ENCODE data around the gene BRIP1. TPM values are rescaled to one million over a fixed set of nuclear protein-coding genes. Genes with fewer than 3 reads are reported as not detected.

Gene BRIP1
- total and polyA plus RNA-seq, 2 donors (not counting 3 experiments of a cell fraction or from before 2014, with no cell fraction given): 1.8 to 12.1 TPM

DNA sequence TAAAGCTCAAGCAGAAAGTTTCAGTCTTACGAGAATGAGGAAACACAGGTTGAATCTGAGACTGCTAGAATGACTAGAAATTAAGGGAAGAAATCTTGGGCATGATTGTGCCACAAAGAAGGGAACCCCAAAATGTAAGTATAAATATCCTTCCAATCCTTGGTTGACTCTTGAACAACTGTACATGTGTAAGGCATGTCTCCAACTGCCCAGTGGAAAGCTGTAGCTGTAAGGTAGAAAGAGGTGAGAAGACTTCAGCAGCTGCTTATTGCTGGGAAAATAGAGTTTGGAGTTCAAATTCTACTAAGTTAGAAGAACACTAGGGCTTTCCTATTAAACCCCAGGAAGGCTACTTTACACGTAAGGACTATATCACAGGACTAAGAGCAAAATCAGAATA, 212.6 kb downstream of the BRIP1 start:
- CTCF ChIA-PET: interaction anchor here (1.6 kb wide), 1 partner anchor 16 kb away, joined by 4 read pairs; no protein-coding TSS in a partner anchor
- Histone ChIP-seq H2AFZ (ENCODE audit: low read depth, low read length) (no peak overlapping the region), H3K4me3 (replicated peaks in 1 of 3; ENCODE audit: insufficient read depth in 1 of 3, low read depth in 1 of 3, low read length in 3 of 3) (no peak overlapping the region), H3K4me1 (ENCODE audit: control insufficient read depth, extremely low read depth, insufficient read depth, low read length) (no peaks in the 10 kb centered on the region), H3K9me1 (replicated peaks; ENCODE audit: control insufficient read depth, extremely low read depth, insufficient read depth, low read length) (no peaks in the 10 kb centered on the region), H3K9me3 (replicated peaks; ENCODE audit: control insufficient read depth, insufficient read depth, low read length) (no peaks in the 10 kb centered on the region), H3K36me3 (ENCODE audit: control insufficient read depth in 2 of 2, extremely low read depth in 1 of 2, insufficient read depth in 2 of 2, low read length in 2 of 2) (no peaks in the 10 kb centered on the region), H3K4me2 (ENCODE audit: insufficient read depth, low read length) (no peak overlapping the region), H4K20me1 (replicated peaks; ENCODE audit: control insufficient read depth, extremely low read depth, insufficient read depth, low read length) (no peaks in the 10 kb centered on the region), H3K79me2 (ENCODE audit: control insufficient read depth, insufficient read depth, low read length) (no peaks in the 10 kb centered on the region), H3K27ac (ENCODE audit: insufficient read depth, low read depth, low read length) (no peak overlapping the region), H3K9ac (replicated peaks; ENCODE audit: extremely low read depth, insufficient read depth, low read length) (no peak overlapping the region), H3K27me3 (ENCODE audit: control insufficient read depth in 2 of 2, insufficient read depth in 2 of 2, low read length in 2 of 2) (no peaks in the 10 kb centered on the region)
- intact Hi-C loops (cut with micrococcal nuclease): no loop called here
- dilution Hi-C loops (cut with MboI; ENCODE audit: extremely low pct_ligation_motif_present, low sequenced_read_pairs): no loop called here
- no peak for DNase-seq (ENCODE audit: low read depth, low spot score)
- no TSS peak for BruUV-seq (replicated peaks)
- POLR2A ChIA-PET: no interaction called here
- FAIRE-seq: no peak
- TF ChIP-seq JUN (IDR thresholded peaks at IDR 0.05; ENCODE audit: borderline replicate concordance, insufficient read depth, insufficient read length, low read depth): no peak
- TF ChIP-seq POLR2AphosphoS5 (IDR thresholded peaks at IDR 0.05; ENCODE audit: insufficient read depth, low read depth, low read length): no peak
- no peak for TF ChIP-seq POLR2A (IDR thresholded peaks at IDR 0.05; ENCODE audit: low read depth, low read length)
- TF ChIP-seq FOS (IDR thresholded peaks at IDR 0.05; ENCODE audit: borderline replicate concordance, insufficient read depth, low read length): no peak
- TF ChIP-seq, protein P1, sequence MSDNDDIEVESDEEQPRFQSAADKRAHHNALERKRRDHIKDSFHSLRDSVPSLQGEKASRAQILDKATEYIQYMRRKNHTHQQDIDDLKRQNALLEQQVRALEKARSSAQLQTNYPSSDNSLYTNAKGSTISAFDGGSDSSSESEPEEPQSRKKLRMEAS (IDR thresholded peaks at IDR 0.05; ENCODE audit: insufficient read depth, insufficient read length): no peak
- no peak for TF ChIP-seq GATA2 (IDR thresholded peaks at IDR 0.05; ENCODE audit: insufficient read depth, insufficient read length, low read depth, low read length)
- TF ChIP-seq MYC (IDR thresholded peaks at IDR 0.05; ENCODE audit: low read depth, low read length): no peak
- TF ChIP-seq CTCF (IDR thresholded peaks at IDR 0.05; ENCODE audit: extremely low read depth in 1 of 2, insufficient read depth in 1 of 2, low read depth in 1 of 2, low read length in 2 of 2): no peak
- TF ChIP-seq EZH2 (IDR thresholded peaks at IDR 0.05; ENCODE audit: borderline replicate concordance, low read depth, low read length, severe bottlenecking): no peak
